Stimulated activated CD8-positive, alpha-beta memory T cell treated with anti-CD3 and anti-CD28 coated beads, Interleukin-4, amount 100 ng/mL, for 24 hours (primary cell): Measurements from ENCODE around the gene SECTM1.
"Not testable (repeated sequence)": the region's sequence is repeated elsewhere in the genome, so short reads cannot be mapped to it uniquely, and the experiment has no call there.

Source experiments
- DNase-seq: peaks from one replicate; pipeline ENCODE4 v3.0.0-alpha.2; 2020; ENCODE audit warnings: low read depth

SECTM1 gene

DNA sequence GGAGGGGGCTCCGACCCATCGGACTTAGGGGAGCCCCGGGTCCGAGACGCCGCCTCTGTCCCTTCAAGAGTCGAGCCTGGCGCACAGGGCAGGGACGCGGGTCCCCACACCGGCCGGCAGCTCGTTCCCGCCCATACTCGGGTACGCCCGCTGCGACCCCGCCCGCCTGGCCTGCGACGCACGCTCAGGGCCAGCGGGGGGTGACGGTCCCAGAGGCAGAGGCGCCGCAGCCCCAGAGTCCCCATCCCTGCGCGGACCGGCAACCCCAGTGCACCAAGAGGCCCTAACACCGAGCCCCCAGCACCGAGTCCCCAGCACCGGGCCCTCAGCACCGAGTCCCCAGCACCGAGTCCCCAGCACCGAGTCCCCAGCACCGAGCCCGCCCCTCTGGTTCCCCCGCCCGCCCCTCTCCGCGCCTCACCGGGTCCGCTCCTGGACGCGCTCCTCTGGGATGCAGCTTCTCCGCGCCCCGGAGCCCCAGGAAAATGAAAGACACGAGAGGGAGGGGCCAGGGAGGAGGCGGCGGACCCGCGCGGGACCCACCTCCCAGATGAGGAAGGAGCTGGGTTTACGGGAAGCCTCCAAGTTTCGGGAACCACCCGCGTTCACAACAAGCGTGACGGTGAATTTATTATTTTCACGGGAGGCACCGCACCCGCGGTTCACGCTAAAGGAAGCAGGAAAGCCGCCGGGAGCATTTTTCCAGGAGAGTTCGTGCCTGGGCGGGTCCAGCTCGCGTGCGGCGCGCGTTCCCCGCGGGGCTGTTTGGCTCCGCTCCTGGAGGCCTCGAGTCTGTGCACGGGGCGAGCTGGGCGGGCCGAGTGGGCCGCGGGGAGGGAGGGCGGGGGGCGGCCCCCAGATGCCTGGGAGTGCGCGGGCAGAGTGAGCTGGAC is at the start of gene SECTM1:
TSS of gene SECTM1 (minus strand) at position 488 of the 893 bp plus-strand sequence. CDS start 6,526 bp downstream, outside the sequence.
- DNase-seq = no peak

DNA sequence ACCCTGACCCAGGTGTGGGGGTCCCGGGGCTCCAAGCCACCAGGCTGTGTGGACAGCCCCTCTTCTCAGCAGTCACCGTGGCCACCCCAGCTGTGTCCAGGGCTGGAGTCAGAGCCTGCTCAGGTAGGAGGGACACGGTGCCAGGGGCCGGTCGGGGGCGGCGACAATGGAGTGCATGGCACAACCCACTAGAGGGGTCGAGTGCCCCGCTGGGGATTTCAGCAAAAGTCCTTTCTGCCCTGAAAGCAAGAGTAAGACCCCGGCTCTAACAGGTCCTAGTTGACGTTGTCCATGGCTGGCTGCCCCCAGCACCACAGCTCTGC is 49.3 kb upstream of the SECTM1 start:
- DNase-seq = no peak

DNA sequence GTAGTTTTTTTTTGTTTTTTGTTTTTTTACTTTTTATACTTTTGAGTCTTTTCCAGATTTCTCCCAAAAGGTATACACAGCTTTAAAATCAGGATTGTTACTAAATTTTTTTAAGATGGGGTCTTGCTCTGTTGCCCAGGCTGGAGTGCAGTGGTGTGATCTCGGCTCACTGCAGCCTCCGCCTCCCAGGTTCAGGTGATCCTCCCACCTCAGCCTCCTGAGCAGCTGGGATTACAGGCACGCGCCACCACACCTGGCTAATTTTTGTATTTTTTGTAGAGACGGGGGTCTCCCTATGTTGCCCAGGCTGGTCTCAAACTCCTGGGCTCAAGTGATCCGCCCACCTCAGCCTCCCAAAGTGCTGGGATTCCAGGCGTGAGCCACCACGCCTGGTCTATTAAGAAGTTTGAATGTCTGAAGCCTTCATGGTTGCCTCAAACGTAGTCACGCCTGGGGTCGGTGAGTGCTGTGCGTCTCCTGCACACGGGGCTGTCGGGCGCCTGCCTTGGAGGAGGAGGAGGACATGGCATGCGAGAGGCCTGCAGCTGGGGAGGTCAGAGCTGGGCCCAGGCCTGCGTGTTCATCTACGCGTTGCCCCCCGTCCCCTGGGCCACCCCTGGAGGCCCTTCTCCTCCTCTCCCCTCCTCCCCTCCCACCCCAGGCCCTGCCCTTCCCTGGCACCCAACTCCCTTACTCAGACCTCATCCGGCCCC is 48.8 kb upstream of the SECTM1 start:
- not testable (repeated sequence) for DNase-seq

DNA sequence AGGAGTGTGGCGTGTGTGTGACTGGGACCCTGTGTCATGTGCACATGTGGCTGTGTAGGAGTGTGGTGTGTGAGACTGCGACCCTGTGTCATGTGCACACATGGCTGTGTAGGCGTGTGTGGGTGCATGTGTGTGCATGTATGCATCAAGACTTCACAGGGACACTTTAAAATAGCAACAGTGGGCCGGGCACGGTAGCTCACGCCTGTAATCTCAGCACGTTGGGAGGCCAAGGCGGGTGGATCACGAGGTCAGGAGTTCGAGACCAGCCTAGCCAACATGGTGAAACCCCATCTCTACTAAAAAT is 48.1 kb upstream of the SECTM1 start:
- not testable (repeated sequence) for DNase-seq

DNA sequence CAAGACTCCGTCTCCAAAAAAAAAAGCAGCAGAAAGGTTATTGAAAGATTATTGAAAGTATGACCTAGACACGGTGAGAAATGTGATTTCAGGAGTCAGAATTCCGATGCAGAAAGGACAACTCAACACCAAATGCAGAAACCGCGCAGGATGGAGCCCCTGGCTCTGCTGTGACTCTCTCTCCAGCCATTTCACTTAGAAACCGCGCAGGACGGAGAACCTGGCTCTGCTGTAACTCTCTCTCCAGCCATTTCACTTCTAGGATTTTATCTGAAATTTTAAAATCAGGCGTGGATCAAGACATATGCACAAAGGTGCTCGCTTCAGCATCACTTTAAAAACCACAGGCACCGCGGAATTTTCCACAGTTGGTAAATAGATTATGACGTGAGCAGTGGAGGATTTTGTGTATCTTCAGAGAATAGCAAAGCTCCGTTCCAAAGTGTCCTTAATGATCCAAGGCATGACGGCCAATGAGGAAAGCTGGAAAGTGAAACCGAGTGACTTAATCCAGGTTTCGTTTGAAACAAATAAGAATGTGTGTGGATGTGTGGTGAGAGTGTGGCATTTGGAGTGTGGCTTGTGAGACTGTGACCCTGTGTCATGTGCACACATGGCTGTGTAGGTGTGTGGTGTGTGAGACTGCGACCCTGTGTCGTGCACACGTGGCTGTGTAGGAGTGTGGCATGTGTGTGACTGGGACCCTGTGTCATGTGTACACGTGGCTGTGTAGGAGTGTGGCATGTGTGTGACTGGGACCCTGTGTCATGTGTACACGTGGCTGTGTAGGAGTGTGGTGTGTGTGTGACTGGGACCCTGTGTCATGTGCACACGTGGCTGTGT is 47.5 kb upstream of the SECTM1 start:
- DNase-seq = no peak

DNA sequence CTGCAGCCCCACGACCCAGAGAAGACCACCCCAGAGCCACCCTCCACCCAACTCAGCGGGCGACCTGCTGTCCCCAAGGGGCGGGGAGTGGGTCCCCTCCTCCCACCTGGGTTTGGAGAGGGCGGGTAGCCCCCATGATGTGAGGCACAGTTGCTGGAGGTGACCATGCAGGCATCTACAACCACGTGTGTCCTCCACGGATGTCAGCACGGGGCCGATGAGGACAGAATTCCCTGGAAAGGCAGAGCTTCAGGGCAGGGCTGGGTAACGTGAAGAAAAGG is 45.1 kb upstream of the SECTM1 start:
- no peak for DNase-seq

DNA sequence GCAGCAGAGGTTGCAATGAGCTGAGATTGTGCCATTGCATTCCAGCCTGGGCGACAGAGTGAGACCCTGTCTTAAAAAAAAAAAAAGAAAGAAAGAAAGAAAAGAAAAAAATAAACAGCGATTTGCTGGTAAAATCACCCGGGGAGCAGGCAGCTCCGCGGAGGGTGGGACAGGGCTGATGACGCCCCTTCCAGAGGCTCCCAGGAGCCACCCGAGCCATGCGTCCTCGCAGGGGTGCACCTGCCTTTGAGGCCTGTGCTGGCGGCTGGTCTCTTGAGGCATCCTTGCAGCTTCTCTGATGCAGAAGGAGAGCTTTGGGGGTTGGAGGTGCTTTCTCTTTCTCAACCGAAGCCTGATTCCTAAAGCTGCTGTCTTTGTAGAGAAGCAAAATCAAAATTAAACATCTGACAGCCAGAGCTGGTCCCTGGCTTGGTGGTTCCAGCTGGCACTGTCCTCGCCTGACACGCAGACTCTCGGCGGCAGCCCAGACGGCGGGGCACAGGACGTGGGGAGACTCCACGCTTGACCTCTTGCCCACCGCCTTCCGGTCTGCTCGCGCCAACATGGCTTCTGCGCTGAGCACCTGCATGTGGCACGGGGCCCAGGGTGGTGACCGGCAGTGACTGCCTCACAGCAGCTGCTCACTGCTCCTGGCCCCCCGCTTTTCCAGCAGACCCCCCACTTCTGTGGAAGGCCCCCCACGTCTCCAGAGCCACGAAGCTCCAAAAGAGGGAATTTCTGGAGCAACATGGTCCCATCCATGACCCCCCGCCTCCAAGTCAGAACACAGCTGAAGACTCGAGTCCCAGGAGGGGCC is 44.6 kb upstream of the SECTM1 start:
- no peak for DNase-seq

DNA sequence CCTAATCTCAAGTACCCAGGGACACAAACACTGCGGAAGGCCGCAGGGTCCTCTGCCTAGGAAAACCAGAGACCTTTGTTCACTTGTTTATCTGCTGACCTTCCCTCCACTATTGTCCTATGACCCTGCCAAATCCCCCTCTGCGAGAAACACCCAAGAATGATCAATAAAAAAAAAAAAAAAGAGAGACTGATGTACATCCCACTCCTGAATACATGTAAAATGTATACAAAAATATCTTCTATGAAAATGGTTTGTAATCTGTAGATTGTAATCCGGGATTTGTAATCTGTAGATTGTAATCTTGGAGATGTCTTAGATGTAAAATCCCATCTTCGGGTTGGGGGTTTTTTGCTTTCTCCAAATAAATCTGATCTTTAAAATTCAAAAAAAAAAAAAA is 43.7 kb upstream of the SECTM1 start:
- DNase-seq = not testable (repeated sequence)

DNA sequence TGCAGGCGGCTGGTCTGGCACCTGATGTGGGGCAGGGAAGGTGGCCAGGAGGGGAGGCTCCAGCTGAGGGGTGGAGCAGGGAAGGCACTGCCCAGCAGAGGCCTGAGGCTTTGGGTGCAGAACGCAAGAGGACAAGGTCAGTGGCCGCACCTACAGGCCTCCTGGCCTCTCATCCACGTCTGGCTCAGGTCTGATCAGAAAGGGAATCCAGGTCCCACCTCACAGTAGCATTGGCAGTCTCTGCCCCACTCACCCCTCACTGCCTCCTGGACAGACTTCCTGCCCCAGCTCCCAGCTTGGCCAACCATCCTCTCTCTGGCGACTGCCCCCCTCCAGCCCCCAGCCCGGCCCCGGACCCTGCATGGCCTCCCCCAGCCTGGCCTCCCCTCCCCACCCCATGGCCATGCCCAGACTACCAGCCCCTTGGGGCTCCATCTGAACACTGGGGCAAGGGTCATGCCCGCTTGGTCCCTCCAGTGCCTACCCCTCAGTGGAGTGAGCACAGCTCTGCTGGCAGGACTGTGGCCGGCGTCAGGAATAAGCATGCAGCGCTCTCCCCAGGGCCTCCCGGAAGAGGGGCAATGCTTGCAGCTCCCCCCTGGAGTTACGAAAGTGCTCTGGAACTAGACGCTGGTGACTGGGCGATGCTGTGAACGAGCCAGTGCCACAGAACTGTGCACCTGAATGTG is 42.6 kb upstream of the SECTM1 start:
- DNase-seq = no peak

DNA sequence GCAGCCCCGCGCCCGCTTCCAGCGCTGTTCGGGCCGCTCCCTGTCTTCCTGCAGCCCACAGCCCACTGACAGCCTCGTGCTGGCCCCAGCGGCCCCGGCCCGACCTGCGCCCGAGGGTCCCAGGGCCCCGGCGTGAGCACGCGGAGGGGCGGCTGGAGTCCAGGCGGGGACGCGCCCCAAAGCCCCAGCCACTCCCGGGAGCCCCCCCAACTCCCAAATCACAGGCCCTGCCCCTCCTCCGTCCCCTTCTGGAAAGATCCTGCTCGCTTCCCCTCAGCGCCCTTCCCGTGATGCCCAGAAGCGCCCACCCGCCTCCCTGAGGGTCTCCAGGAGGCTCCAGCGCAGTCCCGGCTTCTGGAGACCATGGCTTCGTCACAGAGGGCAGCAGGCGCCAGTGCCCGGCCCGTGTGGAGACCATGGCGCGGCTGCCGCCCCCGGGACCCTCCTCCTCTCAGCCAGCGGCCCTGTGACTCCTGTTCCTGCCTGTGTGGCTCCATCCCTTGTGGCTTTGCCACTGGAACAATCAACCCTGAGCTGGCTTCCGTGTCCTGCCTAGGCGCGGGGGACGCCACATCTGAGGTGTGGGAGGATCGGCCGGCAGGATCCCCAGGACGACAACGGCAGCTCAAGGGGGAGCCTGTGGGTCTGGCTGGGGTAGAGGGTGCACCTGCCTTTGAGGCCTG is 41.9 kb upstream of the SECTM1 start:
- no peak for DNase-seq

DNA sequence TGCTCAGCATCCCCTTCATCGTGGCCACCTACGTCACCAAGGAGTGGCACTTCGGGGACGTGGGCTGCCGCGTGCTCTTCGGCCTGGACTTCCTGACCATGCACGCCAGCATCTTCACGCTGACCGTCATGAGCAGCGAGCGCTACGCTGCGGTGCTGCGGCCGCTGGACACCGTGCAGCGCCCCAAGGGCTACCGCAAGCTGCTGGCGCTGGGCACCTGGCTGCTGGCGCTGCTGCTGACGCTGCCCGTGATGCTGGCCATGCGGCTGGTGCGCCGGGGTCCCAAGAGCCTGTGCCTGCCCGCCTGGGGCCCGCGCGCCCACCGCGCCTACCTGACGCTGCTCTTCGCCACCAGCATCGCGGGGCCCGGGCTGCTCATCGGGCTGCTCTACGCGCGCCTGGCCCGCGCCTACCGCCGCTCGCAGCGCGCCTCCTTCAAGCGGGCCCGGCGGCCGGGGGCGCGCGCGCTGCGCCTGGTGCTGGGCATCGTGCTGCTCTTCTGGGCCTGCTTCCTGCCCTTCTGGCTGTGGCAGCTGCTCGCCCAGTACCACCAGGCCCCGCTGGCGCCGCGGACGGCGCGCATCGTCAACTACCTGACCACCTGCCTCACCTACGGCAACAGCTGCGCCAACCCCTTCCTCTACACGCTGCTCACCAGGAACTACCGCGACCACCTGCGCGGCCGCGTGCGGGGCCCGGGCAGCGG is 41.2 kb upstream of the SECTM1 start:
- DNase-seq = no peak

DNA sequence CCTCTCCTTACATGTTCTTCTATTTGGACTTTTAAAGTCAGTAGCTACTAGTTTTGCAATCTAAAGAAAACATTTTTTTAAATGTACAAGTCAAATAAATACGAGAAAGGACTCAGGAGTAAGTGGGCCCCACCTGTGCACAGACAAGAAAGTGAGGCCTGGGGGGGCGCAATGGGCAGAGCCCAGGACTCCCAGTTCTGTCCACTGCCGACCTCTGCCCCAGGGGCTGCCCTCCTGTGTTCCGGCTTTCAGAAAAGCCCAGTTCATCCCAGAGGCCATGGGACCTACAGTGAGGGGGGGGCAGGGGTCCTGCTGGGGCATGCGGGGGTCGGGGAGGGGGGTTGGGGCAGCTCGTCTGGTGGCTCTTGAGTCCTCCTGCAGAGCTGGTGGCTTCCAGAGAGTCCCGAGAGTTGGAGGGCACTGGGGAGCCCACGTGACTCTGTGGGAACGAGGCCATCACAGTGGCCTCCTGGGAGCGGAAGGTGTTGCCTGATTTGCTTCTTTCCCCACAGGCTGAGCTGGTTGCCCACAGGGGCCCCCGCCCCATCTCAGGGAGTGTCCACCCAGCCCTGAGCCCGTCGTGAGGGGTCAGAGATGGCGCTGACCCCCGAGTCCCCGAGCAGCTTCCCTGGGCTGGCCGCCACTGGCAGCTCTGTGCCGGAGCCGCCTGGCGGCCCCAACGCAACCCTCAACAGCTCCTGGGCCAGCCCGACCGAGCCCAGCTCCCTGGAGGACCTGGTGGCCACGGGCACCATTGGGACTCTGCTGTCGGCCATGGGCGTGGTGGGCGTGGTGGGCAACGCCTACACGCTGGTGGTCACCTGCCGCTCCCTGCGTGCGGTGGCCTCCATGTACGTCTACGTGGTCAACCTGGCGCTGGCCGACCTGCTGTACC is 40.4 kb upstream of the SECTM1 start:
- no peak for DNase-seq

DNA sequence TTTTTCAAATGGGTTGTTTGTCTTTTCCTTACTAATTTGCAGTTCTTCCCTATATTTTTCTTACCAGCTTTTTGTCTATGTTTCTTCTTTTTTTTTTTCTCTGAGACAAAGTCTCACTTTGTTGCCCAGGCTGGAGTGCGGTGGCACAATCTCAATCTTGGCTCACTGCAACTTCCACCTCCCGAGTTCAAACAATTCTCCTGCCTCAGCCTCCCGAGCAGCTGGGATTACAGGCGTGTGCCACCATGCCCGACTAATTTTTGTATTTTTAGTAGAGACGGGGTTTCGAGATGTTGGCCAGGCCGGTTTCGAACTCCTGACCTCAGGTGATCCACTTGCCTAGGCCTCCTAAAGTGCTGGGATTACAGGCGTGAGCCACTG is 39.5 kb upstream of the SECTM1 start:
- DNase-seq = not testable (repeated sequence)

DNA sequence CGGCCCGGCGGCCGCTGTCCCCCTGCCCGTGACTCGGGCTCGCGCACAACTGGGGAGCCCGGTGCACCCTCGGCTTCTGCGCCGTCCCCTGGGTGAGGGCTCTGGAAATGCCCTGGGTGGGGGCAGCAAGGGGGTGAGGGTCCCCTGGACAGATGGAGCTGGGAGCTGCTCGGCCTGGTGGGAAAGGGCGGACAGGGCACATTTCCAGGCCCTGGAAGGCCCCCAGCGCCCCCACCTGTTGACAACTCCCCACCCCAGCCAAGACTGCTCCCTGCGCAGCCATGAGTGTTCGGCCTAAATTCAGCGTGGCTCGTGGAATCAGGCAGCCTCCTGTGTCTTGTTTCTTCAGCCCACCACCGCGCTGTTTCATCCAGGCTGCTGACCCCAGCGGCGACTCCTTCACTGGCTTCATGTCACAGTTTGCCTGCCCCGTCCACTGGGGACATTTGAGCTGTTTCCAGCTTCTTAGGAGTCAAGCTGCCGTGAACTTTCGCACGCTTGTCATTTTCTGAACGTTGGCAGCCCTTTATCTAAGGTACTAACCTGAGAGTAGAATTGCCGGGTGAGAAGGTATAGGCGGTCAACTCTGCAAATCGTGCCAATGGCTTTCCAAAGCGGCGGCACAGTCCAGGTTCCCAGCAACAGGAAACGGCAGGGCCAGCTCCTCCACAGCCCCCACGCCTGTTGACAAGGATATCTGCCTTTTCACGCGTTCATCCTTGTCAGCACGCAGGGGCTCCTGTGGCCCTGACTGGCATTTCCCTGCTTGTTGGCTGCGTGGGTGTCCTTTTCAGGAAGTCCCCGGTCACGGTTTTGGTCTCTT is 38.9 kb upstream of the SECTM1 start:
- DNase-seq = no peak

DNA sequence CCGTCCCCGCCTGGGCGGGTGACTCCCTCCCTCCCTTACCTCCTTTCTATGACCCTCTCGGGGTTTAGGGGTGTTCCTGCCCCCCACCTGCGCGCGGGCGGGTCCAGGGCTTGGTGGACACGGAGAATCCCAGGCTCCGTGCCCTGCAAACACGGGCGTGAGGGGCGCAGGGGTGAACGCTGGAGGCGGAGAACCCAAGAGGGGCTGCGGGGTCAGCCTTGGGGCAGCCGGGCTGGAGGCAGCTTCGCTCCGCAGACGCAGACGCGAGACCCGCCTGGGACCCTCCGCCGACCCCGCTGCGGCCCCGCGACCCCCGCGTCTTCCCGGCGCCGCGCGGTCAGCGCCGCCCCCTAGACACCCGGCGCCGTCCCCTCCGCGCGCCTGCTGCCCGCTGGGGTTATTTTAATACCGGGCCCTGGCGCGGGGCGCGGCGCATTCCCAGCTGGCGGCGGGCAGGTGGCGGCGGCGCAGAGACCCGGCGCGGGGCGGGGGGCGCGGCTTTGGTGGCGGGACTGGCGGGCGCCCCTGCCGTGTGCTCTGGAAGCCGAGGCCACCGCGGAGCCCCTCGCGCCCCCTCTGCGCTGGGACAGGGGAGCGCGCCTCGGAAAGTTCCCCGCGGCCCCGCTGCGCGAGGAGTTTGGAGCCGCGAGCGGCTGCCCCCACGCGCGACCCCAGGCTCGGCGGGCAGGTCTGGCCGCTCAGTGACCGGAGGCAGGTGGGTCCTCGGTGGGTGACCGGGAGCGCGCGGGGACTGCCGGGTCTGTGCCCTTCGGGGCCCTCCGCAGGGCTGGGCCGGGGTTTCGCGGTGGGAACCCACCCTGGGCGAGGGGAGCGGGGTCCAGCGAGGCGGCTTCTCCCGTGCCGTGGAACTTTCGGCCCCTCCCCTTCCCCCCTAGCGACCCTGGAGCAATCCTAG is 38.0 kb upstream of the SECTM1 start, which contains the start of gene UTS2R:
TSS of gene UTS2R (plus strand) at position 433 of the 916 bp plus-strand sequence. CDS start 2,560 bp downstream, outside the sequence.
- no peak for DNase-seq

DNA sequence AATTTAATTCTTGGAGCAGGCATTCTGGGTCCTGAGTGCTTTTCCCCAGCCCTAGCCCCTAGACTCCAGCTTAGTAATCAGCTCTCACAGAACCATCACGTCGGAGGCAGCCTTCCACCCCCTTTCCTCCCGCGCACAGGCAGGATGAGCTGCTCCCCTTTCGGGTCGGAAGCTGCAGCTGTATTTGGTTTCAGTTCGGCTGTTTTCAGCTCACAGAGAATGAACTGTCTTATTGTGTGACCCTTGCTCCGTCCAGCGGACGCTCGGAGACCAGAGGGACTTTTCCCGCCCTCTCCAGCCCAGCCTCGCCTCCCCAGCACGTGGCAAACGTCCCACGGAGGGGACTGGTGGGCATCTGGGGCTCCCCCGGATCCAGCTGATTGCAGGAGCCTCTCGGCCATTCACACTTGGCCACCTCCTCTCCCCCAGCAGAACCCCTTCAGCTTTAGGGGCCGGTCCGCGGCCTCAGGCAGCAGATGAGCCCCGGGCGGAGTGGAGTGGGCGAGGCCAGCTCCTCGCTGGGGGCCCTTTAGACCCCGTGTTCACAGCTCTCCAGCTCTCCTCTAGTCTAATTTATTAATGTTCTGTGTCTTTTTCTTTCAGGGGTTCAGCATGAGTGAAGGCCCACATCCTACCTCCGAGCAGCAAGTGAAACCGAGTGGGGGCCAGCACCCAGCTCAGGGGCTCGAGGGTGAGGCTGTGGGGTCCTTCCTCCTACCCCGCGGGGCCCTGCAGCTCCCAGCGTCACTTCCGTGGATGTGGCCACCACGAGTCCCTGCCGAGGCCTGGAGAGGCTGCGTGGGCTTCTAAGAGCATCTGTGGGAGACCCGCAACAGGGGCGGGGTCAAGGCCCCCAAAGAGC is 37.1 kb upstream of the SECTM1 start:
- no peak for DNase-seq
